Measurements from ENCODE around the gene KMT5B.

DNA sequence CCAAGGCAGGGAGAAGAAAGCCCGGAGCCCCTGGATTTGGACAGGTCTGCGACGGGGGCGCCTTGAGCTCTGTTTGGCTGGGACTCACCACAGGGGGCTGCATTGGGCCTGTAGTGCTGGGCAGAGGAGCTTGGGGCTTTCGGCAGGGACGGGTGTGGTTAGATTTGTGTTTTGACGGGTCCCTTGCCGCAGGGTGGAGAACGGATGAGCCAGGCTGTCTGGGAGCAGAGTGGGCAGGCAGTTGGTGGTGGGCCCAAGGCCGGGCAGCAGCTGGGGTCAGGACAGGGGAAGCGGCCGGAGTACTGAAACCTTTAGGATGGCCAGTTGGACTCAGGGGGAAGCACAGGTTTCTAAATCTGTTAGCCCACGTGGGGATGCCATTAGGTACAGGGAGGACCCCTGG is 45.3 kb upstream of the KMT5B start:
- TF ChIP-seq, protein P1, sequence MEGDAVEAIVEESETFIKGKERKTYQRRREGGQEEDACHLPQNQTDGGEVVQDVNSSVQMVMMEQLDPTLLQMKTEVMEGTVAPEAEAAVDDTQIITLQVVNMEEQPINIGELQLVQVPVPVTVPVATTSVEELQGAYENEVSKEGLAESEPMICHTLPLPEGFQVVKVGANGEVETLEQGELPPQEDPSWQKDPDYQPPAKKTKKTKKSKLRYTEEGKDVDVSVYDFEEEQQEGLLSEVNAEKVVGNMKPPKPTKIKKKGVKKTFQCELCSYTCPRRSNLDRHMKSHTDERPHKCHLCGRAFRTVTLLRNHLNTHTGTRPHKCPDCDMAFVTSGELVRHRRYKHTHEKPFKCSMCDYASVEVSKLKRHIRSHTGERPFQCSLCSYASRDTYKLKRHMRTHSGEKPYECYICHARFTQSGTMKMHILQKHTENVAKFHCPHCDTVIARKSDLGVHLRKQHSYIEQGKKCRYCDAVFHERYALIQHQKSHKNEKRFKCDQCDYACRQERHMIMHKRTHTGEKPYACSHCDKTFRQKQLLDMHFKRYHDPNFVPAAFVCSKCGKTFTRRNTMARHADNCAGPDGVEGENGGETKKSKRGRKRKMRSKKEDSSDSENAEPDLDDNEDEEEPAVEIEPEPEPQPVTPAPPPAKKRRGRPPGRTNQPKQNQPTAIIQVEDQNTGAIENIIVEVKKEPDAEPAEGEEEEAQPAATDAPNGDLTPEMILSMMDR (IDR thresholded peaks at IDR 0.05), result no peak
- TF ChIP-seq POLR2A (IDR thresholded peaks at IDR 0.05), result no peak
